Calu3 (cell line): ENCODE measurements around the gene DUSP22. TPM values are rescaled to one million over a fixed set of nuclear protein-coding genes. Genes with fewer than 3 reads are reported as not detected.

ENCODE experiments used
- BruUV-seq: library from RNA; stranded (reverse); fragments of 400-500 nt; replicated peaks from 2 replicates; lab custom pipeline; 2021; lab: Mats Ljungman, UMichigan
- CTCF ChIA-PET: fragments of 300-600 bp; sonication (Branson Sonifier 250); formaldehyde crosslinking; loops from one replicate; lab custom pipeline; 2022; ENCODE audit warnings: antibody characterized with exemption; lab: Charles Lee
- DNase-seq: peaks from one replicate; pipeline ENCODE4 v3.0.0; 2022
- H3K27ac Mint-ChIP-seq: one replicate; pipeline ENCODE4 v1.8.0; 2022; ENCODE audit warnings: mixed read lengths; ENCODE audit not compliant: unreplicated experiment
- H3K27me3 Mint-ChIP-seq: one replicate; pipeline ENCODE4 v1.8.0; 2022; ENCODE audit warnings: mixed read lengths; ENCODE audit not compliant: unreplicated experiment
- H3K36me3 Mint-ChIP-seq: one replicate; pipeline ENCODE4 v1.8.0; 2022; ENCODE audit warnings: mild to moderate bottlenecking, moderate library complexity, mixed read lengths; ENCODE audit not compliant: insufficient read depth, unreplicated experiment
- H3K4me1 Mint-ChIP-seq: one replicate; pipeline ENCODE4 v1.8.0; 2022; ENCODE audit warnings: mild to moderate bottlenecking, low read depth, mixed read lengths; ENCODE audit not compliant: unreplicated experiment
- H3K4me3 Mint-ChIP-seq: one replicate; pipeline ENCODE4 v1.8.0; 2022; ENCODE audit warnings: mild to moderate bottlenecking, low read depth, moderate library complexity, mixed read lengths; ENCODE audit not compliant: unreplicated experiment
- H3K9me3 Mint-ChIP-seq: one replicate; pipeline ENCODE4 v1.8.0; 2022; ENCODE audit warnings: low read depth, mixed read lengths; ENCODE audit not compliant: unreplicated experiment
- CTCF ChIP-seq: fragments of 200-600 bp; IDR thresholded peaks from one replicate; pipeline ENCODE4 v1.8.0; 2022; ENCODE audit warnings: antibody characterized with exemption; ENCODE audit not compliant: unreplicated experiment
- intact Hi-C: fragments of 100-400 bp; cut with micrococcal nuclease; formaldehyde crosslinking; loops from one replicate; pipeline ENCODE4 v1.10.0; 2022; ENCODE audit not compliant: unreplicated experiment
- total RNA-seq: library from RNA; stranded (reverse); gene quantifications from 2 replicates; pipeline ENCODE4 v1.2.3, GENCODE V29; 2022

DUSP22 gene
- total RNA-seq, 1 experiment from 2014 or later, result 14.7 TPM

- Mint-ChIP-seq H3K4me1 (no peaks in the 10 kb centered on the region), H3K27me3 (no peaks in the 10 kb centered on the region), H3K27ac (no peak overlapping the region), H3K4me3 (no peak overlapping the region), H3K36me3 (no peaks in the 10 kb centered on the region), H3K9me3 (peaks cover 9% of the 10 kb centered on the region)
- intact Hi-C loops, result no loop called here
- no peak for DNase-seq
- BruUV-seq, result no TSS peak
- CTCF ChIA-PET, result no interaction called here
- TF ChIP-seq CTCF, result no peak
Observed at GRCh38 chr6:351867-352289, 59.6 kb downstream of the DUSP22 start.

DNA sequence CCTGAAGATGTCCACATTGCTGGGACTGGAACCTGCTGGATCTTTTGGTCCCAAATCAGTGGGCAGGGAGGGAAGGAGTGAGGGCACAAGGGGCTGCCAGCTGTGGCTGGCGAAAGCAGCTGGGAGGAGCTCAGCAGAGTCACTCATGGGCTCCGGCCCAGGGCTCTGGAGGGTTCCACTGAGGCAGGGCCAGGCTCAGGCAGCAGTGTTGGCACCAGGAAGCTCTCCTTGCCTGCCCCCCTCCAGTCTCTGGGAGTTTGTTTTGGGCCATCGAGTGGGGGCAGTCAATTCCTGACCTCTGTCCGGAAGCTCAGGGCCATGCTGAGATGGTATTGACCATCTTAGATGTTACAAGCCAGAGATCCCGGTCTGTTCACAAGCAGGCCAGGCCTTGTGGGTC, 60.2 kb downstream of the DUSP22 start:
- Mint-ChIP-seq H3K4me3 (no peak overlapping the region), H3K27ac (no peak overlapping the region), H3K9me3 (peaks cover 9% of the 10 kb centered on the region), H3K36me3 (no peaks in the 10 kb centered on the region), H3K4me1 (no peaks in the 10 kb centered on the region), H3K27me3 (no peaks in the 10 kb centered on the region)
- BruUV-seq, result no TSS peak
- no peak for DNase-seq
- CTCF ChIA-PET, result no interaction called here
- intact Hi-C loops, result no loop called here
- no peak for TF ChIP-seq CTCF

GRCh38 chr6:352896-353470, 60.7 kb downstream of the DUSP22 start:
- BruUV-seq, result no TSS peak
- H3K4me3 Mint-ChIP-seq, result no peak overlapping the region
- intact Hi-C loops, result no loop called here
- no peaks in the 10 kb centered on the region for H3K4me1 Mint-ChIP-seq
- no peak overlapping the region for H3K27ac Mint-ChIP-seq
- DNase-seq, result no peak
- TF ChIP-seq CTCF, result no peak
- H3K27me3 Mint-ChIP-seq, result no peaks in the 10 kb centered on the region
- H3K9me3 Mint-ChIP-seq, result peaks cover 9% of the 10 kb centered on the region
- CTCF ChIA-PET, result no interaction called here
- no peaks in the 10 kb centered on the region for H3K36me3 Mint-ChIP-seq

DNA sequence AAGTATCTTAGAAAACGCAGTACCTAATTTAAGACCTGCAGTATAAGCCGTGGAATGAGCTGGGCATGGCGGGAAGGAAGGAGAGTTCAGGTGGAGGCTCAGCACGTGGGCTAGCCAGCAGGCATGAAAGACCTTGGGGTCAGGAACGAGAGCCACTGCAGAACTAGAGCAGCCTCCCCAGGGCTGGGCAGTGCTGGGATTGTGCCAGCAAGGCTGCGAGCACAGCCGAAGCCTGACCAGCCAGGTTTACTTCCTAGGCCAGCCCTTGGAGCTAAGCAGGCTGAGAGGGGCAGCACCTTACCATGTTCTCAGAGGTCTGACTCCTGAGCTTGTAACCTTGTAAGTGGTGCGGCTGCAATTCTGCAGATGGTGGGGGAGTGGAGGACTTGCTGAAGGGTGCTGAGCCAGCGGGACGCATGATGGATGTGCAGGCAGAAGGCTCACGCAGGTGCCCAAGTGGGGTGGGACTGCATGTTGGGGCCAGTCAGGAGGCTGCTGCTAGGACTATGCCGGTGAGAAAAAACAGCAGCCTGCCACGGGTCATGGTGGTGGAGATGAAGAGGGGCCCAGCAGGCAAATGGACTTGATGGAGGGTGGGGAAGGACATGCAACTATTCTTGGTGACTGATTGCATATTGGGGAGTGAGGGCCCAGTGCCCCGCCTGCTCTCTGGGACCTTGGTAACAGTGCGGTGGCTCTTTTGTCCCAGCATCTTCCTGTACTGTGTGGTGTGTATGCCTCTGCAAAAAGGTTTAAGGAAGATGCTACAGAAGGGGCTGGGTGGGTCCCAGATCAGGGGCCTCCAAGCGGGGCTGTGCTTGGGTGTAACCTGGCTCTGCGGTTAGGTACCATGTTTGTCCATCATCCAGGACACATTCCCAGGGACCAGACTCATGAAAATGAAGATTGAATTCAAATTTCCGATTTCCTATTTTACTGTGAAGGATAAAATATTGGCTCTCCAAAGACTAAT, 61.6 kb downstream of the DUSP22 start:
- TF ChIP-seq CTCF, result no peak
- no peak for DNase-seq
- Mint-ChIP-seq H3K36me3 (no peaks in the 10 kb centered on the region), H3K4me3 (no peak overlapping the region), H3K9me3 (peaks cover 10% of the 10 kb centered on the region), H3K4me1 (no peaks in the 10 kb centered on the region), H3K27ac (no peak overlapping the region), H3K27me3 (no peaks in the 10 kb centered on the region)
- CTCF ChIA-PET, result no interaction called here
- intact Hi-C loops, result no loop called here
- no TSS peak for BruUV-seq
